ENCODE data around the gene SLC4A7.

Gene SLC4A7

DNA sequence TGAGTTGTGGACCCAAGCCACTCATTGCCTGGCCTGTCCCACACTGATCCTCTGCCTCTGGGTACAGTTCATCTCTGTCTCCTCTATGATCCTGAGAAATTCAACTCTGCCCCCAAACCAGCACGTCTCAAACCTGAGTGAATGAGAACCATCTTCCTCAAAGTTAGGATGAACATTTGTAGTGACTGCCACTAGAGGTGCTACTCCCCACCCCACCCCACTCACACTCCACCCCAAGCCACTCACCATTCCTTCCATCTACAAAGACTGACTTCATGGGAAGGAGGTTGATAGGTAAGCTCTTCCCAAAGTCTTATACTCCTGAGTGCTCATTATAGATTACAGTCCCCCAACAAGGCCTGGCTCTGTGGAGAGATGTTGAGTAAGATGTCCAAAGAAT is 158.8 kb downstream of the SLC4A7 start:
- no peak overlapping the region for H3K4me3 ChIP-seq (replicated peaks; ENCODE audit: low read depth, low read length)
- DNase-seq (ENCODE audit: low read depth) = no peak
- TF ChIP-seq, protein P1, sequence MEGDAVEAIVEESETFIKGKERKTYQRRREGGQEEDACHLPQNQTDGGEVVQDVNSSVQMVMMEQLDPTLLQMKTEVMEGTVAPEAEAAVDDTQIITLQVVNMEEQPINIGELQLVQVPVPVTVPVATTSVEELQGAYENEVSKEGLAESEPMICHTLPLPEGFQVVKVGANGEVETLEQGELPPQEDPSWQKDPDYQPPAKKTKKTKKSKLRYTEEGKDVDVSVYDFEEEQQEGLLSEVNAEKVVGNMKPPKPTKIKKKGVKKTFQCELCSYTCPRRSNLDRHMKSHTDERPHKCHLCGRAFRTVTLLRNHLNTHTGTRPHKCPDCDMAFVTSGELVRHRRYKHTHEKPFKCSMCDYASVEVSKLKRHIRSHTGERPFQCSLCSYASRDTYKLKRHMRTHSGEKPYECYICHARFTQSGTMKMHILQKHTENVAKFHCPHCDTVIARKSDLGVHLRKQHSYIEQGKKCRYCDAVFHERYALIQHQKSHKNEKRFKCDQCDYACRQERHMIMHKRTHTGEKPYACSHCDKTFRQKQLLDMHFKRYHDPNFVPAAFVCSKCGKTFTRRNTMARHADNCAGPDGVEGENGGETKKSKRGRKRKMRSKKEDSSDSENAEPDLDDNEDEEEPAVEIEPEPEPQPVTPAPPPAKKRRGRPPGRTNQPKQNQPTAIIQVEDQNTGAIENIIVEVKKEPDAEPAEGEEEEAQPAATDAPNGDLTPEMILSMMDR (IDR thresholded peaks at IDR 0.05; ENCODE audit: low read length, missing control alignments) = peak; percentile 6

DNA sequence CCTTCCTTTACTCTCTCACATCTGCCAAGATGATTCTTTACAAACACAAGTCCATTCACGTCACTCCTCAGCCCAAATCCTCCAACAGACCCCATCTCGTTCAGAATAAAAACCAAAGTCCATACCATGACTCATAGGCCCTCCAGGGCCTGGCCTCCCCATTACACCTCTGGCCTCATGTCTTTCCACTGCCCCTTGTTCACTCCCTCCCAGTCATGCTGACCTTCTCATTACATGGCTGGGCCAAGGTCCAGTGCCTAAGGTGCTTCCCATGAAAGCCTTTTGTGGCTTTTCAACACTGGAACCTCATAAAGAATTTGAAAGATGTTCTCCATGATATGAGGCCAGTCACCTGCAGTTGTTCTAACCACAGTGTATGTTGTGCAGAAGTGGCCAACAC is 159.5 kb downstream of the SLC4A7 start:
- no peak for DNase-seq (ENCODE audit: low read depth)
- H3K4me3 ChIP-seq (replicated peaks; ENCODE audit: low read depth, low read length) = no peak overlapping the region
- TF ChIP-seq, protein P1 (IDR thresholded peaks at IDR 0.05; ENCODE audit: low read length, missing control alignments) = no peak

DNA sequence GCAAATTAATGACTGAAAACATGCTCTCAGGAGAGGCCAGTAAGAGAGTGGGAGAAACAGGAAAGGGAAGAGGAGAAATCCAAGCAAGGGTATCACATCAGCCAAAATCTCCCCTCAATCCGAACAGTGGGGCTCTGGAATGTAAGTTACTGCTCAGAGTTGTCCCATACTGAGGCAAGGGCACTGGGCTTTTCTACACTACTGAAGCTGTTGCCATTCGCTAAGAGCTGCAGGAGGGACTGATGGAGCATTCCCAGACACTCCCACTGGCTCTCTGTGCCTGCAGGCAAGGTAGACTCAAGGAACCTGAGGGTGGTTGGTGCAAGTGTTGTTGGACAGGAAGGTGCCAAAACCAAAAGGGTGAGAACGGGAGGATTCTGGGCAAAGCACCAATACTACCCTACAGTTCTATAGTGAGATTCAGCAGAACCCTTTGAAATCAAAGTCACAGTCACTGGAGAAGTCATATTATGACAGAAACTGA is 161.1 kb downstream of the SLC4A7 start:
- no peak overlapping the region for H3K4me3 ChIP-seq (replicated peaks; ENCODE audit: low read depth, low read length)
- no peak for DNase-seq (ENCODE audit: low read depth)
- TF ChIP-seq, protein P1 (IDR thresholded peaks at IDR 0.05; ENCODE audit: low read length, missing control alignments) = no peak
